Colon (tissue), 2 donors: ENCODE data around the gene ANKRD44.
"Not testable (repeated sequence)": the region's sequence is repeated elsewhere in the genome, so short reads cannot be mapped to it uniquely, and the experiment has no call there.

ENCODE experiments used
- FAIRE-seq: peaks from 2 replicates; lab custom pipeline; 2012; peaks lifted over from hg19 to GRCh38; lab: Jason Lieb, UNC
- donor health status: control.
- donor health status: control.

The ANKRD44 gene

GRCh38 chr2:197073701-197074433 is 236.7 kb downstream of the ANKRD44 start:
- FAIRE-seq, result no peak

- FAIRE-seq, result no peak
Measured at GRCh38 chr2:197073270-197073669, 237.3 kb downstream of the ANKRD44 start.

GRCh38 chr2:197072533-197072932 is 238.0 kb downstream of the ANKRD44 start:
- no peak for FAIRE-seq

- no peak for FAIRE-seq
Measured at GRCh38 chr2:197071790-197072436, 238.7 kb downstream of the ANKRD44 start.

- FAIRE-seq, result no peak
Measured at GRCh38 chr2:197071213-197071612, 239.4 kb downstream of the ANKRD44 start.

GRCh38 chr2:197069958-197070357 is 240.6 kb downstream of the ANKRD44 start:
- FAIRE-seq, result no peak

- not testable (repeated sequence) for FAIRE-seq
Measured at GRCh38 chr2:197062574-197062973, 248.0 kb downstream of the ANKRD44 start.

GRCh38 chr2:197059477-197059876 is 251.1 kb downstream of the ANKRD44 start:
- no peak for FAIRE-seq

GRCh38 chr2:197058777-197059300 is 251.7 kb downstream of the ANKRD44 start:
- no peak for FAIRE-seq

- FAIRE-seq, result no peak
Measured at GRCh38 chr2:197057959-197058358, 252.6 kb downstream of the ANKRD44 start.

GRCh38 chr2:197055045-197055444 is 255.5 kb downstream of the ANKRD44 start:
- no peak for FAIRE-seq

- no peak for FAIRE-seq
Measured at GRCh38 chr2:197054437-197054836, 256.1 kb downstream of the ANKRD44 start.

GRCh38 chr2:197052356-197052755 is 258.2 kb downstream of the ANKRD44 start:
- FAIRE-seq, result no peak

GRCh38 chr2:197045115-197045514 is 265.5 kb downstream of the ANKRD44 start:
- no peak for FAIRE-seq

- no peak for FAIRE-seq
Measured at GRCh38 chr2:197042739-197043196, 267.8 kb downstream of the ANKRD44 start.

GRCh38 chr2:197037863-197038398 is 272.6 kb downstream of the ANKRD44 start:
- no peak for FAIRE-seq

GRCh38 chr2:197035002-197035401 is 275.6 kb downstream of the ANKRD44 start:
- no peak for FAIRE-seq

- no peak for FAIRE-seq
Measured at GRCh38 chr2:197034292-197034691, 276.3 kb downstream of the ANKRD44 start.

- FAIRE-seq, result no peak
Measured at GRCh38 chr2:197033222-197033621, 277.4 kb downstream of the ANKRD44 start.

GRCh38 chr2:197031803-197032202 is 278.8 kb downstream of the ANKRD44 start:
- no peak for FAIRE-seq

GRCh38 chr2:197030090-197030489 is 280.5 kb downstream of the ANKRD44 start:
- no peak for FAIRE-seq

- FAIRE-seq, result no peak
Measured at GRCh38 chr2:197028633-197029032, 281.9 kb downstream of the ANKRD44 start.

- FAIRE-seq, result no peak
Measured at GRCh38 chr2:197028230-197028629, 282.4 kb downstream of the ANKRD44 start.
